ENCODE data around the gene LDLRAD2.
"Not testable (repeated sequence)": the region's sequence is repeated elsewhere in the genome, so short reads cannot be mapped to it uniquely, and the experiment has no call there.

LDLRAD2 gene

GRCh38 chr1:21781815-21782348, 30.2 kb upstream of the LDLRAD2 start:
- no peak for TF ChIP-seq CTCF (IDR thresholded peaks at IDR 0.05; ENCODE audit: low read depth, low read length)
- DNase-seq (ENCODE audit: extremely low read depth, low read depth), result no peak

- no peak for DNase-seq (ENCODE audit: extremely low read depth, low read depth)
These were observed 29.7 kb upstream of the LDLRAD2 start for GRCh38 chr1:21782349-21782867.

GRCh38 chr1:21782868-21783678, 29.0 kb upstream of the LDLRAD2 start, which contains the start of gene USP48:
Gene USP48, minus strand, starts transcription at chr1:21783149. Its CDS starts 192 bp downstream, at chr1:21782957.
- DNase-seq (ENCODE audit: extremely low read depth, low read depth), result peak; percentile 92
- TF ChIP-seq CTCF (IDR thresholded peaks at IDR 0.05; ENCODE audit: low read depth, low read length), result no peak

More at GRCh38 chr1:21782349-21782867, 29.7 kb upstream of the LDLRAD2 start:
- peak; percentile 45 for TF ChIP-seq CTCF (IDR thresholded peaks at IDR 0.05; ENCODE audit: low read depth, low read length)

- TF ChIP-seq CTCF (IDR thresholded peaks at IDR 0.05; ENCODE audit: low read depth, low read length), result no peak
- peak; percentile 19 for DNase-seq (ENCODE audit: extremely low read depth, low read depth)
These were observed 28.1 kb upstream of the LDLRAD2 start for GRCh38 chr1:21783679-21784603.

- not testable (repeated sequence) for DNase-seq (ENCODE audit: extremely low read depth, low read depth)
These were observed 26.3 kb upstream of the LDLRAD2 start for GRCh38 chr1:21785764-21786163.

- TF ChIP-seq CTCF (IDR thresholded peaks at IDR 0.05; ENCODE audit: low read depth, low read length), result no peak
- no peak for DNase-seq (ENCODE audit: extremely low read depth, low read depth)
These were observed 25.4 kb upstream of the LDLRAD2 start for GRCh38 chr1:21786640-21787039.

- no peak for DNase-seq (ENCODE audit: extremely low read depth, low read depth)
- TF ChIP-seq CTCF (IDR thresholded peaks at IDR 0.05; ENCODE audit: low read depth, low read length), result no peak
These were observed 19.0 kb upstream of the LDLRAD2 start for GRCh38 chr1:21793104-21793503.

Data from AG09319 (cell line).